GM12878 (cell line): ENCODE measurements around the gene ARHGAP21. TPM values are rescaled to one million over a fixed set of nuclear protein-coding genes. Genes with fewer than 3 reads are reported as not detected.

Experiments
- ATAC-seq: fragments of 200-7000 bp; cut with Tn5 transposase; 3 replicates; pipeline ENCODE4 v1.9.1; 2020; ENCODE audit warnings: mild to moderate bottlenecking, moderate library complexity
- BruUV-seq: library from RNA; stranded (reverse); fragments of 400-500 nt; replicated peaks from 2 replicates; lab custom pipeline; 2021; lab: Mats Ljungman, UMichigan
- CTCF ChIA-PET: fragments of 300-600 bp; sonication (Branson Sonifier 250); formaldehyde crosslinking; extraction: SDS; loops from one replicate; lab custom pipeline; 2021; ENCODE audit warnings: inconsistent platforms; lab: Yijun Ruan, JAX
- POLR2A ChIA-PET: fragments of 350-600 bp; formaldehyde crosslinking; extraction: SDS; loops from one replicate; lab custom pipeline; 2021; ENCODE audit warnings: inconsistent platforms; lab: Charles Lee
- RAD21 ChIA-PET: fragments of 300-600 bp; sonication (Branson Sonifier 250); formaldehyde crosslinking; loops from one replicate; lab custom pipeline; 2023; ENCODE audit warnings: antibody characterized with exemption; ENCODE audit not compliant: unreplicated experiment; lab: Charles Lee
- SMC1A ChIA-PET: fragments of 300-600 bp; sonication (Branson Sonifier 250); formaldehyde crosslinking; loops from one replicate; lab custom pipeline; 2023; ENCODE audit not compliant: unreplicated experiment, uncharacterized antibody; lab: Charles Lee
- DNase-seq: peaks from one replicate; pipeline ENCODE4 v3.0.0-alpha.2; 2011; ENCODE audit warnings: low read depth, low spot score
- FAIRE-seq: peaks from 3 replicates; lab custom pipeline; 2011; peaks lifted over from hg19 to GRCh38; lab: Jason Lieb, UNC
- H2AFZ ChIP-seq: 2 replicates; pipeline ENCODE4 v1.6.0; 2011; ENCODE audit warnings: low read depth, low read length, control low read depth; ENCODE audit not compliant: control insufficient read depth
- H3K27ac ChIP-seq: 2 replicates; pipeline ENCODE4 v1.5.1; 2011; ENCODE audit warnings: control low read depth; ENCODE audit not compliant: control insufficient read depth, insufficient read depth
- H3K27me3 ChIP-seq, 2 experiments: replicated peaks in 1 of 2; 2 replicates each; pipeline versions ENCODE4 v1.6.0 to v1.6.1; 2011; ENCODE audit warnings: low read length in 1 of 2; ENCODE audit not compliant: control insufficient read depth in 2 of 2, insufficient read depth in 2 of 2
- H3K36me3 ChIP-seq, 2 experiments: 2 replicates each; pipeline ENCODE4 v1.5.1; 2011; ENCODE audit warnings: low read length in 1 of 2; ENCODE audit not compliant: control insufficient read depth in 2 of 2, insufficient read depth in 2 of 2
- H3K4me1 ChIP-seq: 2 replicates; pipeline ENCODE4 v1.6.1; 2011; ENCODE audit warnings: mild to moderate bottlenecking, low read length, moderate library complexity, mixed read lengths; ENCODE audit not compliant: control insufficient read depth, insufficient read depth
- H3K4me2 ChIP-seq: 2 replicates; pipeline ENCODE4 v1.6.0; 2011; ENCODE audit warnings: control low read depth; ENCODE audit not compliant: control insufficient read depth, insufficient read depth
- H3K4me3 ChIP-seq: fragments of 200-600 bp; sonication (generic); 2 replicates; pipeline ENCODE4 v1.5.1; 2016
- H3K79me2 ChIP-seq: 2 replicates; pipeline ENCODE4 v1.6.0; 2011; ENCODE audit warnings: low read length; ENCODE audit not compliant: control insufficient read depth, insufficient read depth
- H3K9ac ChIP-seq: 2 replicates; pipeline ENCODE4 v1.8.0; 2011; ENCODE audit warnings: low read length, control low read depth, mixed read lengths; ENCODE audit not compliant: control insufficient read depth, insufficient read depth
- H3K9me3 ChIP-seq: replicated peaks from 3 replicates; pipeline ENCODE4 v1.5.1; 2011; ENCODE audit warnings: mild to moderate bottlenecking, low read length; ENCODE audit not compliant: control insufficient read depth, insufficient read depth
- H4K20me1 ChIP-seq: 2 replicates; pipeline ENCODE4 v1.6.0; 2011; ENCODE audit not compliant: control insufficient read depth, insufficient read depth
- ELK1 ChIP-seq: IDR thresholded peaks from 2 replicates; pipeline ENCODE4 v1.6.1; 2012; ENCODE audit warnings: low read depth, low read length, improper control_type of control experiment
- FOXK2 ChIP-seq: fragments of 450-650 bp; IDR thresholded peaks from 2 replicates; pipeline ENCODE4 v1.6.1; 2017; ENCODE audit warnings: mild to moderate bottlenecking, moderate library complexity
- HDGF ChIP-seq: fragments of 450-650 bp; IDR thresholded peaks from 2 replicates; pipeline ENCODE4 v1.6.1; 2016; ENCODE audit warnings: antibody characterized with exemption
- IKZF1 ChIP-seq: fragments of 450-650 bp; conservative IDR thresholded peaks from 2 replicates; pipeline ENCODE4 v1.6.1; 2017; ENCODE audit warnings: antibody characterized with exemption, mild to moderate bottlenecking
- LARP7 ChIP-seq: fragments of 450-650 bp; IDR thresholded peaks from 2 replicates; pipeline ENCODE4 v1.6.1; 2017; ENCODE audit warnings: mild to moderate bottlenecking
- NBN ChIP-seq: fragments of 450-650 bp; IDR thresholded peaks from 2 replicates; pipeline ENCODE4 v1.6.1; 2016
- NR2C2 ChIP-seq: IDR thresholded peaks from 2 replicates; pipeline ENCODE4 v1.6.1; 2011; ENCODE audit warnings: borderline replicate concordance, low read depth; ENCODE audit not compliant: control insufficient read depth, insufficient read length
- PRDM15 ChIP-seq: fragments of 450-650 bp; formaldehyde crosslinking; IDR thresholded peaks from 2 replicates; pipeline ENCODE4 v1.4.0; 2020; ENCODE audit warnings: mild to moderate bottlenecking, moderate library complexity
- RAD21 ChIP-seq: IDR thresholded peaks from 2 replicates; pipeline ENCODE4 v1.6.1; 2011; ENCODE audit warnings: mild to moderate bottlenecking, low read depth, low read length, moderate library complexity; ENCODE audit not compliant: insufficient read depth
- RAD51 ChIP-seq: fragments of 450-650 bp; IDR thresholded peaks from 2 replicates; pipeline ENCODE4 v1.6.1; 2016; ENCODE audit warnings: moderate library complexity, mild to moderate bottlenecking, inconsistent platforms
- SKIL ChIP-seq: fragments of 450-650 bp; IDR thresholded peaks from 2 replicates; pipeline ENCODE4 v1.6.1; 2017; ENCODE audit warnings: mild to moderate bottlenecking, low read depth, inconsistent platforms; ENCODE audit not compliant: poor library complexity, severe bottlenecking
- WGBS: methylation state at CpG from one replicate; pipeline ENCODE4 v1.1.6; 2016; ENCODE audit warnings: low lambda C conversion rate; ENCODE audit not compliant: insufficient replicate concordance, insufficient coverage; ENCODE audit errors: missing lambda C conversion rate; 5-methylcytosine and 5-hydroxymethylcytosine counted together
- in situ Hi-C: fragments of 300-500 bp; cut with MboI; formaldehyde crosslinking; loops from 9 replicates; pipeline ENCODE4 v1.14.3; 2018; ENCODE audit warnings: mixed read lengths
- intact Hi-C: fragments of 100-400 bp; cut with micrococcal nuclease; formaldehyde crosslinking; loops from one replicate; pipeline ENCODE4 v1.14.2; 2022; ENCODE audit not compliant: unreplicated experiment
- polyA plus RNA-seq, 11 experiments: library from polyadenylated mRNA; depleted of rRNA in 4 of 11; unstranded in 6 of 11; stranded (reverse) in 5 of 11; fragments of >200 nt; fragmentation: Nextera tagmentation in 4 of 11; fragmentation: Illumina TruSeq in 1 of 11; extraction: Ambion mirVana in 4 of 11; extraction: Trizol in 1 of 11; gene quantifications; 1 replicate in 1 of 11; 2 replicates in 10 of 11; pipeline versions ENCODE4 v1.2.1 to v1.2.3, GENCODE V29; 2011 to 2016; ENCODE audit warnings: inconsistent platforms in 2 of 11, missing spikeins in 2 of 11, low read depth in 1 of 11
- total RNA-seq, 4 experiments: library from RNA; depleted of rRNA in 3 of 4; stranded (reverse); fragments of >200 nt in 3 of 4; fragmentation: Illumina TruSeq in 1 of 4; extraction: Trizol in 1 of 4; gene quantifications; 2 replicates each; pipeline versions ENCODE4 v1.2.1 to v1.2.3, GENCODE V29; 2013 to 2021
- TF ChIP-seq, protein P1 (sequence below), 3 experiments: IDR thresholded peaks in 2 of 3; conservative IDR thresholded peaks in 1 of 3; 2 replicates each; pipeline ENCODE4 v1.5.1; 2011; ENCODE audit warnings: low read depth in 3 of 3, low read length in 3 of 3, mild to moderate bottlenecking in 3 of 3, control low read depth in 2 of 3, moderate library complexity in 2 of 3, inconsistent platforms in 1 of 3, mixed read lengths in 1 of 3; ENCODE audit not compliant: control insufficient read depth in 2 of 3, insufficient read depth in 1 of 3; ENCODE audit errors: extremely low read depth in 1 of 3
- TF ChIP-seq, protein P2 (sequence below): fragments of 450-650 bp; IDR thresholded peaks from 2 replicates; pipeline ENCODE4 v1.6.1; 2014; ENCODE audit warnings: mild to moderate bottlenecking

ARHGAP21 gene
- total and polyA plus RNA-seq, 10 of the 15 experiments (the other 5 are each of a cell fraction or from before 2014, with no cell fraction given), result 11.7 to 103 (median 37.6) TPM

DNA sequence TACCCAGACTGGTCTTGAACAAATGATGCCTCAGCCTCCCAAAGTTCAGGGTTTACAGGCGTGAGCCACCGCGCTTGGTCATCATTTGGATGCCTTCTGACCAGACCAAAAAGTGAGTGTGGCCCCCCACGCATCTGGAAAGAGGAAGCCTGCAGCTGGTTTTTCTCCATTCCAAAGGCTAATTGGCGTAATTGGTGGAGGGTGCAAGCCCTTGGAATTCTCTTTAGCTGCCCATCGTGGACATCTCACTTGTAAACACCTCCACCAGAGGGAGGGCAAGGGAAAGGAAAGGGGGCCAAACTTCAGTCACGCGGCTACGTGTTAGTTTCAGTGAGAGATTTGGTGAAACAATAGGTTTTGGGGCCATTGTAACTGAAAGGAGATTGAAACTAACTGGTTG is 4.1 kb upstream of the ARHGAP21 start:
- Histone ChIP-seq H3K4me3 (no peak overlapping the region), H2AFZ (no peak overlapping the region), H3K4me2 (no peak overlapping the region), H3K79me2 (no peaks in the 10 kb centered on the region; the same call in 1 of the 2 replicates), H3K9ac (no peak overlapping the region), H3K27ac (no peak overlapping the region), H4K20me1 (no peaks in the 10 kb centered on the region), H3K27me3 (no peaks in the 10 kb centered on the region), H3K36me3 (no peaks in the 10 kb centered on the region), H3K9me3 (no peaks in the 10 kb centered on the region), H3K4me1 (no peaks in the 10 kb centered on the region; the same call in 1 of the 2 replicates)
- RAD21 ChIA-PET, result interaction anchor here (0.7 to 4.0 kb wide), 22 partner anchors 20 to 354 kb away, joined by 3 to 20 read pairs (median 4); partner anchors contain the start of gene PRTFDC1
- ATAC-seq (no peak), DNase-seq (no peak), FAIRE-seq (no peak)
- intact Hi-C loops (loop anchor here (5.0 to 10.0 kb wide), 2 partner anchors 265 to 287 kb away; partner anchors contain the start of genes ENKUR and THNSL1), in situ Hi-C loops (no loop called here)
- CTCF ChIA-PET, result interaction anchor here (0.7 to 5.8 kb wide), 24 partner anchors 10 to 353 kb away, joined by 3 to 51 read pairs (median 4); no protein-coding TSS in a partner anchor
- SMC1A ChIA-PET, result interaction anchor here (0.6 to 6.8 kb wide), 33 partner anchors 16 to 357 kb away, joined by 3 to 63 read pairs (median 4); partner anchors contain the start of gene PRTFDC1
- BruUV-seq, result no TSS peak
- POLR2A ChIA-PET, result interaction anchor here (0.6 to 1.2 kb wide), 3 partner anchors 33 to 203 kb away, joined by 3 to 5 read pairs (median 3); no protein-coding TSS in a partner anchor
- 78% methylated on average over 9 of the region's 9 CpGs for whole genome bisulfite sequencing
- no peak for TF ChIP-seq PRDM15 (CRISPR knock-in tag)
- no peak for TF ChIP-seq NBN
- no peak for TF ChIP-seq HDGF
- TF ChIP-seq, protein P1, sequence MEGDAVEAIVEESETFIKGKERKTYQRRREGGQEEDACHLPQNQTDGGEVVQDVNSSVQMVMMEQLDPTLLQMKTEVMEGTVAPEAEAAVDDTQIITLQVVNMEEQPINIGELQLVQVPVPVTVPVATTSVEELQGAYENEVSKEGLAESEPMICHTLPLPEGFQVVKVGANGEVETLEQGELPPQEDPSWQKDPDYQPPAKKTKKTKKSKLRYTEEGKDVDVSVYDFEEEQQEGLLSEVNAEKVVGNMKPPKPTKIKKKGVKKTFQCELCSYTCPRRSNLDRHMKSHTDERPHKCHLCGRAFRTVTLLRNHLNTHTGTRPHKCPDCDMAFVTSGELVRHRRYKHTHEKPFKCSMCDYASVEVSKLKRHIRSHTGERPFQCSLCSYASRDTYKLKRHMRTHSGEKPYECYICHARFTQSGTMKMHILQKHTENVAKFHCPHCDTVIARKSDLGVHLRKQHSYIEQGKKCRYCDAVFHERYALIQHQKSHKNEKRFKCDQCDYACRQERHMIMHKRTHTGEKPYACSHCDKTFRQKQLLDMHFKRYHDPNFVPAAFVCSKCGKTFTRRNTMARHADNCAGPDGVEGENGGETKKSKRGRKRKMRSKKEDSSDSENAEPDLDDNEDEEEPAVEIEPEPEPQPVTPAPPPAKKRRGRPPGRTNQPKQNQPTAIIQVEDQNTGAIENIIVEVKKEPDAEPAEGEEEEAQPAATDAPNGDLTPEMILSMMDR (IDR thresholded peaks at IDR 0.05 in 2 of 3, conservative IDR thresholded peaks at IDR 0.05 in 1 of 3; ENCODE audit: control insufficient read depth in 2 of 3, extremely low read depth in 1 of 3, insufficient read depth in 1 of 3, low read depth in 3 of 3, low read length in 3 of 3), result peak in 2 of 3 experiments; percentile 11 to 36; a peak in 2 of 6 replicates
- peak; percentile 56; the same call in 1 of the 2 replicates for TF ChIP-seq RAD21
- no peak for TF ChIP-seq FOXK2
- TF ChIP-seq ELK1, result no peak
- peak; percentile 47; the same call in 1 of the 2 replicates for TF ChIP-seq RAD51
- TF ChIP-seq LARP7, result no peak
- no peak for TF ChIP-seq NR2C2
- TF ChIP-seq, protein P2, sequence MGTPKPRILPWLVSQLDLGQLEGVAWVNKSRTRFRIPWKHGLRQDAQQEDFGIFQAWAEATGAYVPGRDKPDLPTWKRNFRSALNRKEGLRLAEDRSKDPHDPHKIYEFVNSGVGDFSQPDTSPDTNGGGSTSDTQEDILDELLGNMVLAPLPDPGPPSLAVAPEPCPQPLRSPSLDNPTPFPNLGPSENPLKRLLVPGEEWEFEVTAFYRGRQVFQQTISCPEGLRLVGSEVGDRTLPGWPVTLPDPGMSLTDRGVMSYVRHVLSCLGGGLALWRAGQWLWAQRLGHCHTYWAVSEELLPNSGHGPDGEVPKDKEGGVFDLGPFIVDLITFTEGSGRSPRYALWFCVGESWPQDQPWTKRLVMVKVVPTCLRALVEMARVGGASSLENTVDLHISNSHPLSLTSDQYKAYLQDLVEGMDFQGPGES, result no peak
- TF ChIP-seq SKIL, result no peak
- peak; percentile 47 for TF ChIP-seq IKZF1
